ENCODE measurements around the gene DNAJC5G. TPM values are rescaled to one million over a fixed set of nuclear protein-coding genes. Genes with fewer than 3 reads are reported as not detected.

DNAJC5G gene
- total and polyA plus RNA-seq, 2 of the 13 experiments (the other 11 are each of a cell fraction or from before 2014, with no cell fraction given), result 0.05 TPM; not detected in 1

DNA sequence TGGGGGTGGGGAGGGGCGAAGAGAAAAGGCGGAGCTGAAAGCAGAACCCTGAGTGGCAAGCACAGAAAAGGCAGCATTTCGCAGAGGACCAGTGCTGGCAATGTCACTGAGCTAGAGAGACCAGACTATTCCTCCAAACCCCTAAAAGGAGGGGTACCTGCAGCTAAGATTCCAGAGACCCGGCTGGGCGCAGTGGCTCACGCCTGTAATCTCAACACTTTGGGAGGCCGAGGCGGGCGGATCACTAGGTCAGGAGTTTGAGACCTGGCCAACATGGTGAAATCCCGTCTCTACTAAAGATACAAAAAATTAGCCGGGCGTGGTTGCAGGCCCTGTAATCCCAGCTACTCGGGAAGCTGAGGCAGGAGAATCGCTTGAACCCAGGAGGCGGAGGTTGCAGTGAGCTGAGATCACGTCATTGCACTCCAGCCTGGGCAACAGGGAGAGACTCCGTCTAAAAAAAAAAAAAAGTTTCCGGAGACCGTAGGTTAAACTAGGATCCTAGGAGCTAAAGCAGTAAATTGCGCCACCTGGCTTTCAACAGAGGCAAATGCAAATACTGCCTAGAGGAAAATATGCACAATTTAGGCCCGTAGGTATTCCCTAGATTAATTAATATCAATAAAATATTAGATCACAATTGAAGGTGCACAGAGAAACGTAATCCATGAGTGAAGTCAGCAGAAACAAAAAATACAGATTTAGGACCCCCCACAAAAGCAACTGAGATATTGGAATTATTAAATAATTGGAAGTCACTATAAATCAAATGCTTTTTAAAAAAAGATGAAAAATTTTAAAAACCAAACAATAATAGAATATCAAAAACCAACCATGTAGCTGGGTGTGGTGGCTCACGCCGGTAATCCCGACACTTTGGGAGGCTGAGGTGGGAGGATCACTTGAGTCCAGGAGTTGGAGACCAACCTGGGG, 28.1 kb downstream of the DNAJC5G start (continued):
- peak; percentile 73 for TF ChIP-seq ZMYM2 (CRISPR knock-in tag; IDR thresholded peaks at IDR 0.05)
- TF ChIP-seq ZNF709 (CRISPR knock-in tag; IDR thresholded peaks at IDR 0.05), result no peak
- TF ChIP-seq, protein P1, sequence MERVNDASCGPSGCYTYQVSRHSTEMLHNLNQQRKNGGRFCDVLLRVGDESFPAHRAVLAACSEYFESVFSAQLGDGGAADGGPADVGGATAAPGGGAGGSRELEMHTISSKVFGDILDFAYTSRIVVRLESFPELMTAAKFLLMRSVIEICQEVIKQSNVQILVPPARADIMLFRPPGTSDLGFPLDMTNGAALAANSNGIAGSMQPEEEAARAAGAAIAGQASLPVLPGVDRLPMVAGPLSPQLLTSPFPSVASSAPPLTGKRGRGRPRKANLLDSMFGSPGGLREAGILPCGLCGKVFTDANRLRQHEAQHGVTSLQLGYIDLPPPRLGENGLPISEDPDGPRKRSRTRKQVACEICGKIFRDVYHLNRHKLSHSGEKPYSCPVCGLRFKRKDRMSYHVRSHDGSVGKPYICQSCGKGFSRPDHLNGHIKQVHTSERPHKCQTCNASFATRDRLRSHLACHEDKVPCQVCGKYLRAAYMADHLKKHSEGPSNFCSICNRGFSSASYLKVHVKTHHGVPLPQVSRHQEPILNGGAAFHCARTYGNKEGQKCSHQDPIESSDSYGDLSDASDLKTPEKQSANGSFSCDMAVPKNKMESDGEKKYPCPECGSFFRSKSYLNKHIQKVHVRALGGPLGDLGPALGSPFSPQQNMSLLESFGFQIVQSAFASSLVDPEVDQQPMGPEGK (CRISPR knock-in tag; IDR thresholded peaks at IDR 0.05), result peak; percentile 21; the same call in 1 of the 2 replicates
- no peak for TF ChIP-seq TMF1 (CRISPR knock-in tag; IDR thresholded peaks at IDR 0.05; ENCODE audit: low read depth)
- TF ChIP-seq FOSL1 (CRISPR knock-in tag; IDR thresholded peaks at IDR 0.05; ENCODE audit: borderline replicate concordance), result no peak
- no peak for TF ChIP-seq GZF1 (CRISPR knock-in tag; IDR thresholded peaks at IDR 0.05)
- no peak for TF ChIP-seq CHCHD3 (CRISPR knock-in tag; IDR thresholded peaks at IDR 0.05)
- TF ChIP-seq ZNF160 (CRISPR knock-in tag; IDR thresholded peaks at IDR 0.05), result no peak
- TF ChIP-seq SRY (CRISPR knock-in tag; IDR thresholded peaks at IDR 0.05), result no peak
- TF ChIP-seq HMGXB3 (CRISPR knock-in tag; IDR thresholded peaks at IDR 0.05; ENCODE audit: borderline replicate concordance), result no peak
- no peak for TF ChIP-seq DMTF1 (CRISPR knock-in tag; IDR thresholded peaks at IDR 0.05)
- peak; percentile 66 for TF ChIP-seq ZNF687 (CRISPR knock-in tag; IDR thresholded peaks at IDR 0.05)
- no peak for TF ChIP-seq ONECUT2 (CRISPR knock-in tag; IDR thresholded peaks at IDR 0.05)
